H1 (cell line): ENCODE results near the gene PTPRD. TPM values are rescaled to one million over a fixed set of nuclear protein-coding genes. Genes with fewer than 3 reads are reported as not detected.

Experiments used
- CTCF ChIA-PET: fragments of 300-600 bp; sonication (Branson Sonifier 250); formaldehyde crosslinking; loops from one replicate; lab custom pipeline; 2021; ENCODE audit not compliant: partially characterized antibody; lab: Charles Lee
- POLR2A ChIA-PET: fragments of 300-600 bp; sonication (Branson Sonifier 250); formaldehyde crosslinking; loops from one replicate; lab custom pipeline; 2021; ENCODE audit warnings: inconsistent platforms; ENCODE audit not compliant: partially characterized antibody; lab: Charles Lee
- DNase-seq, 2 experiments: peaks; one replicate each; pipeline versions ENCODE4 v3.0.0 to v3.0.0-alpha.2; 2010 to 2022; ENCODE audit warnings: low spot score in 2 of 2, low read depth in 1 of 2, mixed read lengths in 1 of 2
- FAIRE-seq: peaks from 2 replicates; lab custom pipeline; 2011; peaks lifted over from hg19 to GRCh38; lab: Jason Lieb, UNC
- H2AFZ ChIP-seq: 2 replicates; pipeline ENCODE4 v1.8.1; 2012; ENCODE audit warnings: low read length, inconsistent platforms
- H2AK5ac ChIP-seq: 2 replicates; pipeline ENCODE4 v1.6.1; 2013; ENCODE audit warnings: low read depth, low read length
- H2BK120ac ChIP-seq: replicated peaks from 2 replicates; pipeline ENCODE3; 2013; ENCODE audit warnings: low read depth, low read length, inconsistent platforms
- H2BK12ac ChIP-seq: 2 replicates; pipeline ENCODE4 v1.6.1; 2013; ENCODE audit warnings: low read depth, low read length
- H2BK15ac ChIP-seq: 2 replicates; pipeline ENCODE4 v1.6.1; 2013; ENCODE audit warnings: low read length
- H2BK20ac ChIP-seq: 2 replicates; pipeline ENCODE4 v1.6.1; 2013; ENCODE audit warnings: low read length
- H2BK5ac ChIP-seq: 2 replicates; pipeline ENCODE4 v1.6.1; 2013; ENCODE audit warnings: low read depth, low read length
- H3K14ac ChIP-seq: 2 replicates; pipeline ENCODE4 v1.6.1; 2013; ENCODE audit warnings: inconsistent platforms; ENCODE audit not compliant: insufficient read length
- H3K18ac ChIP-seq: 2 replicates; pipeline ENCODE4 v1.6.1; 2013; ENCODE audit warnings: low read length; ENCODE audit errors: extremely low read depth
- H3K23ac ChIP-seq: 2 replicates; pipeline ENCODE4 v1.6.1; 2013; ENCODE audit warnings: inconsistent platforms; ENCODE audit not compliant: insufficient read length
- H3K23me2 ChIP-seq: 2 replicates; pipeline ENCODE4 v1.6.1; 2013; ENCODE audit warnings: low read depth, low read length
- H3K27ac ChIP-seq: 2 replicates; pipeline ENCODE4 v1.6.1; 2011; ENCODE audit warnings: low read depth, low read length, inconsistent platforms
- H3K27me3 ChIP-seq, 4 experiments: replicated peaks in 1 of 4; 1 replicate in 1 of 4; 2 replicates in 3 of 4; pipeline versions ENCODE4 v1.6.1 to v1.8.1; 2011 to 2013; ENCODE audit warnings: low read length in 3 of 4, mild to moderate bottlenecking in 3 of 4, inconsistent platforms in 2 of 4, mixed read lengths in 2 of 4, moderate library complexity in 1 of 4; ENCODE audit not compliant: control insufficient read depth in 3 of 4, insufficient read depth in 3 of 4; ENCODE audit errors: extremely low read depth in 1 of 4
- H3K36me3 ChIP-seq, 4 experiments: 2 replicates each; pipeline versions ENCODE4 v1.6.1 to v1.8.1; 2011 to 2013; ENCODE audit warnings: mild to moderate bottlenecking in 4 of 4, low read length in 3 of 4, moderate library complexity in 2 of 4, control low read depth in 1 of 4, inconsistent platforms in 1 of 4; ENCODE audit not compliant: insufficient read depth in 4 of 4, control insufficient read depth in 2 of 4
- H3K4ac ChIP-seq: replicated peaks from 2 replicates; pipeline ENCODE3; 2013; ENCODE audit warnings: low read length, low read depth, mixed read lengths, inconsistent platforms; ENCODE audit not compliant: insufficient read length
- H3K4me1 ChIP-seq, 4 experiments: replicated peaks in 1 of 4; 1 replicate in 1 of 4; 2 replicates in 3 of 4; pipeline versions ENCODE4 v1.6.1 to v1.8.1; 2011 to 2013; ENCODE audit warnings: low read length in 3 of 4, inconsistent platforms in 2 of 4, mixed read lengths in 1 of 4; ENCODE audit not compliant: insufficient read depth in 4 of 4, control insufficient read depth in 3 of 4
- H3K4me2 ChIP-seq, 2 experiments: 2 replicates each; pipeline versions ENCODE4 v1.6.1 to v1.8.1; 2011 to 2013; ENCODE audit warnings: low read depth in 2 of 2, low read length in 2 of 2, control low read depth in 1 of 2, inconsistent platforms in 1 of 2, mild to moderate bottlenecking in 1 of 2; ENCODE audit not compliant: insufficient read depth in 1 of 2
- H3K4me3 ChIP-seq, 4 experiments: fragments of 200-600, 300-600 bp in 1 of 4; sonication (generic), shearing (Covaris generic), sonication (Bioruptor Twin) in 1 of 4; 2 replicates each; pipeline versions ENCODE4 v1.5.1 to v1.8.1; 2011 to 2016; ENCODE audit warnings: low read length in 4 of 4, low read depth in 3 of 4, control low read depth in 2 of 4, inconsistent platforms in 2 of 4, mild to moderate bottlenecking in 2 of 4, mixed read lengths in 1 of 4, moderate library complexity in 1 of 4; ENCODE audit not compliant: insufficient read depth in 2 of 4; ENCODE audit errors: extremely low read depth in 1 of 4
- H3K56ac ChIP-seq: replicated peaks from 2 replicates; pipeline ENCODE3; 2013; ENCODE audit warnings: low read depth, mild to moderate bottlenecking, mixed read lengths, low read length, inconsistent platforms; ENCODE audit not compliant: insufficient read length
- H3K79me1 ChIP-seq: 2 replicates; pipeline ENCODE4 v1.6.1; 2013; ENCODE audit warnings: low read depth, low read length, control low read depth
- H3K79me2 ChIP-seq, 2 experiments: 2 replicates each; pipeline versions ENCODE4 v1.6.1 to v1.8.1; 2012 to 2013; ENCODE audit warnings: low read length in 2 of 2, mild to moderate bottlenecking in 2 of 2, inconsistent platforms in 1 of 2; ENCODE audit not compliant: insufficient read depth in 2 of 2, control insufficient read depth in 1 of 2
- H3K9ac ChIP-seq, 4 experiments: replicated peaks in 1 of 4; 1 replicate in 1 of 4; 2 replicates in 3 of 4; pipeline versions ENCODE4 v1.6.1 to v1.8.1; 2011 to 2013; ENCODE audit warnings: low read depth in 3 of 4, low read length in 3 of 4, control low read depth in 2 of 4, mild to moderate bottlenecking in 2 of 4, moderate library complexity in 2 of 4, inconsistent platforms in 1 of 4; ENCODE audit errors: extremely low read depth in 1 of 4
- H3K9me3 ChIP-seq, 2 experiments: 2 replicates each; pipeline versions ENCODE4 v1.6.1 to v1.8.1; 2012 to 2013; ENCODE audit warnings: mild to moderate bottlenecking in 2 of 2, moderate library complexity in 2 of 2, control low read depth in 1 of 2, inconsistent platforms in 1 of 2, low read depth in 1 of 2, low read length in 1 of 2, mixed read lengths in 1 of 2; ENCODE audit not compliant: insufficient read depth in 2 of 2
- H4K20me1 ChIP-seq, 2 experiments: replicated peaks in 1 of 2; 2 replicates each; pipeline versions ENCODE3 to v1.8.1; 2011 to 2013; ENCODE audit warnings: inconsistent platforms in 2 of 2, low read length in 2 of 2, mild to moderate bottlenecking in 1 of 2; ENCODE audit not compliant: insufficient read depth in 2 of 2, control insufficient read depth in 1 of 2
- H4K5ac ChIP-seq: 2 replicates; pipeline ENCODE4 v1.6.1; 2013; ENCODE audit warnings: low read length, low read depth, mixed read lengths, inconsistent platforms; ENCODE audit not compliant: insufficient read length
- H4K8ac ChIP-seq: 2 replicates; pipeline ENCODE4 v1.8.0; 2013; ENCODE audit warnings: mild to moderate bottlenecking, moderate library complexity, low read length, inconsistent platforms; ENCODE audit not compliant: insufficient read depth; ENCODE audit errors: extremely low read depth
- H4K91ac ChIP-seq: replicated peaks from 2 replicates; pipeline ENCODE3; 2013; ENCODE audit warnings: low read length, mixed read lengths, inconsistent platforms; ENCODE audit not compliant: insufficient read length
- EZH2 ChIP-seq: fragments of 200-600 bp; sonication (generic); IDR thresholded peaks from 2 replicates; pipeline ENCODE4 v1.7.1; 2012; ENCODE audit warnings: low read depth, mild to moderate bottlenecking, moderate library complexity, low read length, inconsistent platforms; ENCODE audit not compliant: severe bottlenecking
- JUND ChIP-seq: IDR thresholded peaks from 2 replicates; pipeline ENCODE4 v1.6.1; 2011; ENCODE audit warnings: mild to moderate bottlenecking, improper control_type of control experiment, low read length
- MAX ChIP-seq: IDR thresholded peaks from 2 replicates; pipeline ENCODE4 v1.6.1; 2012; ENCODE audit warnings: inconsistent platforms
- POLR2AphosphoS5 ChIP-seq: IDR thresholded peaks from 2 replicates; pipeline ENCODE4 v1.6.1; 2011; ENCODE audit warnings: low read depth, low read length
- RXRA ChIP-seq: IDR thresholded peaks from 2 replicates; pipeline ENCODE4 v1.6.1; 2011; ENCODE audit warnings: low read depth, mild to moderate bottlenecking, low read length, moderate library complexity; ENCODE audit not compliant: insufficient read depth
- SAP30 ChIP-seq: fragments of 300-600 bp; sonication (generic); IDR thresholded peaks from 2 replicates; pipeline ENCODE4 v1.7.1; 2012; ENCODE audit warnings: low read length, moderate library complexity, mild to moderate bottlenecking, inconsistent platforms; ENCODE audit not compliant: insufficient read depth, insufficient replicate concordance
- SIN3A ChIP-seq, 2 experiments: IDR thresholded peaks in 1 of 2; conservative IDR thresholded peaks in 1 of 2; 2 replicates each; pipeline ENCODE4 v1.6.1; 2011 to 2012; ENCODE audit warnings: low read length in 2 of 2, improper control_type of control experiment in 1 of 2, low read depth in 1 of 2, mild to moderate bottlenecking in 1 of 2
- SIX5 ChIP-seq: IDR thresholded peaks from 2 replicates; pipeline ENCODE4 v1.6.1; 2011; ENCODE audit warnings: mild to moderate bottlenecking, low read depth, low read length
- SP4 ChIP-seq: IDR thresholded peaks from 2 replicates; pipeline ENCODE4 v1.6.1; 2012; ENCODE audit warnings: low read length, inconsistent platforms
- SUZ12 ChIP-seq: fragments of 200-600 bp; sonication (generic); IDR thresholded peaks from 2 replicates; pipeline ENCODE4 v1.6.1; 2012; ENCODE audit warnings: mild to moderate bottlenecking, inconsistent platforms, low read length, moderate library complexity, mixed read lengths
- TCF12 ChIP-seq: IDR thresholded peaks from 2 replicates; pipeline ENCODE4 v1.6.1; 2011; ENCODE audit warnings: low read depth, mild to moderate bottlenecking, low read length
- TEAD4 ChIP-seq: IDR thresholded peaks from 2 replicates; pipeline ENCODE4 v1.6.1; 2012; ENCODE audit warnings: low read depth, low read length, inconsistent platforms, mixed read lengths
- WGBS, 2 experiments: shearing (Covaris generic) in 1 of 2; methylation state at CpG; one replicate each; pipeline versions ENCODE4 v1.1.6 to v1.1.7; 2013 to 2015; ENCODE audit warnings: low lambda C conversion rate in 2 of 2, mixed read lengths in 2 of 2, inconsistent platforms in 1 of 2, low coverage in 1 of 2, missing lambda C conversion rate in 1 of 2; ENCODE audit not compliant: insufficient replicate concordance in 2 of 2, insufficient coverage in 1 of 2, insufficient read length in 1 of 2; ENCODE audit errors: extremely low coverage in 1 of 2, missing lambda C conversion rate in 1 of 2; 5-methylcytosine and 5-hydroxymethylcytosine counted together
- polyA plus RNA-seq, 7 experiments: library from polyadenylated mRNA; depleted of rRNA in 3 of 7; stranded (reverse) in 5 of 7; unstranded in 2 of 7; fragments of >200 nt in 5 of 7; fragments of 200-250 nt in 2 of 7; gene quantifications; 1 replicate in 5 of 7; 2 replicates in 1 of 7; 4 replicates in 1 of 7; pipeline versions ENCODE4 v1.2.1 to v1.2.3, GENCODE V29; 2011 to 2013; ENCODE audit warnings: missing spikeins in 2 of 7, mixed read lengths in 2 of 7
- total RNA-seq: library from RNA; stranded (reverse); fragmentation: NEBNext Ultra II Directional; extraction: Animal tissue kit (Norgen Biotek cat#: 25700); gene quantifications from 2 replicates; pipeline ENCODE4 v1.2.1, GENCODE V29; 2021

The PTPRD gene
- total and polyA plus RNA-seq, 2 of the 8 experiments (the other 6 are each of a cell fraction or from before 2014, with no cell fraction given) = 17.2 to 77.0 TPM

GRCh38 chr9:9855177-9856078 is 757.4 kb downstream of the PTPRD start:
- H2AFZ ChIP-seq = peak overlapping the region; percentile 44
- TF ChIP-seq SIN3A (conservative IDR thresholded peaks at IDR 0.05 in 1 of 2, IDR thresholded peaks at IDR 0.05 in 1 of 2; ENCODE audit: low read depth in 1 of 2, low read length in 2 of 2) = no peak
- TF ChIP-seq SP4 = no peak
- no peak for TF ChIP-seq SUZ12
- no peak for TF ChIP-seq POLR2AphosphoS5
- TF ChIP-seq MAX = no peak
- no peak for TF ChIP-seq TEAD4
- TF ChIP-seq EZH2 = no peak
- no peak for TF ChIP-seq RXRA
- TF ChIP-seq SIX5 = no peak
- TF ChIP-seq JUND = no peak
- TF ChIP-seq TCF12 = no peak
- no peak for TF ChIP-seq SAP30

More at GRCh38 chr9:9855177-9856078, 757.4 kb downstream of the PTPRD start:
- Histone ChIP-seq H4K91ac (no peak overlapping the region), H3K56ac (no peak overlapping the region), H3K27ac (no peak overlapping the region), H2BK12ac (no peak overlapping the region), H3K79me2 (no peaks in the 10 kb centered on the region), H3K18ac (no peak overlapping the region), H3K9ac (no peak overlapping the region), H3K23ac (no peak overlapping the region), H3K4me3 (no peak overlapping the region), H2AK5ac (no peak overlapping the region), H3K9me3 (no peaks in the 10 kb centered on the region), H2BK120ac (no peak overlapping the region), H4K8ac (no peak overlapping the region), H3K36me3 (no peaks in the 10 kb centered on the region), H4K20me1 (no peaks in the 10 kb centered on the region), H3K79me1 (no peaks in the 10 kb centered on the region), H2BK5ac (no peak overlapping the region), H3K23me2 (no peaks in the 10 kb centered on the region; the same call in 1 of the 2 replicates), H4K5ac (no peak overlapping the region), H3K27me3 (no peaks in the 10 kb centered on the region), H3K14ac (no peak overlapping the region), H2BK20ac (no peak overlapping the region), H3K4me1 (peaks cover 0 to 2% (median 0%) of the 10 kb centered on the region in 4 experiments; a peak in 1 of 7 replicates), H3K4ac (no peak overlapping the region), H2BK15ac (no peak overlapping the region), H3K4me2 (no peak overlapping the region; a peak in 1 of 4 replicates)
- ChIA-PET POLR2A (no interaction called here), CTCF (interaction anchor here (1.0 to 2.5 kb wide), 6 partner anchors 9 to 65 kb away, joined by 3 to 8 read pairs (median 5); no protein-coding TSS in a partner anchor)
- WGBS, 2 experiments = 89% methylated on average over 15 of the region's 15 CpGs; no CpG with 5 or more reads in 1 of the 2 experiments
- FAIRE-seq (no peak), DNase-seq (no peak)
